ENCODE results near the gene MAGI2.
"Not testable (repeated sequence)": the region's sequence is repeated elsewhere in the genome, so short reads cannot be mapped to it uniquely, and the experiment has no call there.

MAGI2 gene

GRCh38 chr7:78585980-78586379 lies 867.5 kb downstream of the MAGI2 start:
- no peaks in the 10 kb centered on the region for H3K9me3 ChIP-seq

GRCh38 chr7:78578686-78579085 lies 874.8 kb downstream of the MAGI2 start:
- no peaks in the 10 kb centered on the region for H3K9me3 ChIP-seq
- H3K27ac ChIP-seq, result no peak overlapping the region
- no peak for TF ChIP-seq CTCF (IDR thresholded peaks at IDR 0.05)
- H3K4me3 ChIP-seq (ENCODE audit: low read depth in 1 of 2, low read length in 1 of 2), result no peak overlapping the region
- no peaks in the 10 kb centered on the region for H3K4me1 ChIP-seq (ENCODE audit: control insufficient read depth in 1 of 2, insufficient read depth in 1 of 2, low read depth in 1 of 2, low read length in 1 of 2)
- no peaks in the 10 kb centered on the region for H3K36me3 ChIP-seq
- no peaks in the 10 kb centered on the region for H3K27me3 ChIP-seq

More at GRCh38 chr7:78585980-78586379, 867.5 kb downstream of the MAGI2 start:
- Histone ChIP-seq H3K27me3 (no peaks in the 10 kb centered on the region), H3K36me3 (no peaks in the 10 kb centered on the region), H3K4me1 (ENCODE audit: control insufficient read depth in 1 of 2, insufficient read depth in 1 of 2, low read depth in 1 of 2, low read length in 1 of 2) (no peaks in the 10 kb centered on the region), H3K27ac (no peak overlapping the region), H3K4me3 (ENCODE audit: low read depth in 1 of 2, low read length in 1 of 2) (no peak overlapping the region)
- TF ChIP-seq CTCF (IDR thresholded peaks at IDR 0.05), result no peak

- not testable (repeated sequence) for H3K27ac ChIP-seq; H3K4me3 ChIP-seq (ENCODE audit: low read depth in 1 of 2, low read length in 1 of 2); H3K27me3 ChIP-seq; H3K9me3 ChIP-seq; H3K36me3 ChIP-seq; H3K4me1 ChIP-seq (ENCODE audit: control insufficient read depth in 1 of 2, insufficient read depth in 1 of 2, low read depth in 1 of 2, low read length in 1 of 2)
These were observed 876.1 kb downstream of the MAGI2 start for GRCh38 chr7:78577174-78577952.

GRCh38 chr7:78576236-78576635 lies 877.2 kb downstream of the MAGI2 start:
- H3K4me3 ChIP-seq (ENCODE audit: low read depth in 1 of 2, low read length in 1 of 2), result no peak overlapping the region
- H3K27me3 ChIP-seq, result no peaks in the 10 kb centered on the region
- no peaks in the 10 kb centered on the region for H3K36me3 ChIP-seq
- TF ChIP-seq CTCF (IDR thresholded peaks at IDR 0.05), result no peak
- H3K27ac ChIP-seq, result no peak overlapping the region
- H3K9me3 ChIP-seq, result no peaks in the 10 kb centered on the region
- H3K4me1 ChIP-seq (ENCODE audit: control insufficient read depth in 1 of 2, insufficient read depth in 1 of 2, low read depth in 1 of 2, low read length in 1 of 2), result no peaks in the 10 kb centered on the region

GRCh38 chr7:78571292-78571691 lies 882.2 kb downstream of the MAGI2 start:
- Histone ChIP-seq H3K4me1 (ENCODE audit: control insufficient read depth in 1 of 2, insufficient read depth in 1 of 2, low read depth in 1 of 2, low read length in 1 of 2) (no peaks in the 10 kb centered on the region), H3K27me3 (no peaks in the 10 kb centered on the region), H3K9me3 (no peaks in the 10 kb centered on the region), H3K36me3 (no peaks in the 10 kb centered on the region), H3K4me3 (ENCODE audit: low read depth in 1 of 2, low read length in 1 of 2) (no peak overlapping the region), H3K27ac (no peak overlapping the region)
- TF ChIP-seq CTCF (IDR thresholded peaks at IDR 0.05), result no peak

- Histone ChIP-seq H3K4me3 (ENCODE audit: low read depth in 1 of 2, low read length in 1 of 2) (no peak overlapping the region), H3K36me3 (no peaks in the 10 kb centered on the region), H3K4me1 (ENCODE audit: control insufficient read depth in 1 of 2, insufficient read depth in 1 of 2, low read depth in 1 of 2, low read length in 1 of 2) (no peaks in the 10 kb centered on the region), H3K27me3 (no peaks in the 10 kb centered on the region), H3K9me3 (no peaks in the 10 kb centered on the region), H3K27ac (no peak overlapping the region)
- no peak for TF ChIP-seq CTCF (IDR thresholded peaks at IDR 0.05)
These were observed 884.8 kb downstream of the MAGI2 start for GRCh38 chr7:78568690-78569089.

All from neutrophil (primary cell).